GM12878 (cell line): Measurements from ENCODE around the gene SPART. TPM values are rescaled to one million over a fixed set of nuclear protein-coding genes. Genes with fewer than 3 reads are reported as not detected.

Experiments
- BCL11A ChIP-seq: IDR thresholded peaks from 2 replicates; pipeline ENCODE4 v1.6.1; 2011; ENCODE audit warnings: low read depth, low read length
- BHLHE40 ChIP-seq, 2 experiments: fragments of 450-650 bp in 1 of 2; IDR thresholded peaks; 2 replicates each; pipeline ENCODE4 v1.6.1; 2011 to 2017; ENCODE audit warnings: low read depth in 2 of 2, borderline replicate concordance in 1 of 2, improper control_type of control experiment in 1 of 2, low read length in 1 of 2, mild to moderate bottlenecking in 1 of 2
- CBX5 ChIP-seq: sonication (generic); IDR thresholded peaks from 2 replicates; pipeline ENCODE4 v1.6.1; 2016; ENCODE audit warnings: low read depth, moderate library complexity, mild to moderate bottlenecking, inconsistent platforms
- CHD1 ChIP-seq: IDR thresholded peaks from 2 replicates; pipeline ENCODE4 v1.6.1; 2012; ENCODE audit warnings: low read depth, low read length, improper control_type of control experiment
- CREB1 ChIP-seq: IDR thresholded peaks from 2 replicates; pipeline ENCODE4 v1.6.1; 2012; ENCODE audit warnings: low read depth, mild to moderate bottlenecking, inconsistent platforms
- CUX1 ChIP-seq: IDR thresholded peaks from 2 replicates; pipeline ENCODE4 v1.6.1; 2012; ENCODE audit warnings: improper control_type of control experiment, low read depth, low read length; ENCODE audit not compliant: insufficient replicate concordance
- EP300 ChIP-seq, 2 experiments: fragments of 150-350 bp in 1 of 2; IDR thresholded peaks; 2 replicates each; pipeline ENCODE4 v1.6.1; 2011 to 2012; ENCODE audit warnings: low read depth in 2 of 2, low read length in 2 of 2, borderline replicate concordance in 1 of 2, improper control_type of control experiment in 1 of 2, inconsistent platforms in 1 of 2; ENCODE audit not compliant: control insufficient read depth in 1 of 2
- ESRRA ChIP-seq: IDR thresholded peaks from 2 replicates; pipeline ENCODE4 v1.6.1; 2012; ENCODE audit warnings: mild to moderate bottlenecking, low read length, improper control_type of control experiment
- ETV6 ChIP-seq, 2 experiments: fragments of 450-650 bp in 1 of 2; IDR thresholded peaks in 1 of 2; conservative IDR thresholded peaks in 1 of 2; 2 replicates each; pipeline ENCODE4 v1.6.1; 2014; ENCODE audit warnings: antibody characterized with exemption in 1 of 2, borderline replicate concordance in 1 of 2, low read depth in 1 of 2, mild to moderate bottlenecking in 1 of 2, moderate library complexity in 1 of 2
- JUNB ChIP-seq: IDR thresholded peaks from 2 replicates; pipeline ENCODE4 v1.6.1; 2016; ENCODE audit warnings: antibody characterized with exemption, mild to moderate bottlenecking
- MLLT1 ChIP-seq: fragments of 450-650 bp; IDR thresholded peaks from 2 replicates; pipeline ENCODE4 v1.6.1; 2016; ENCODE audit warnings: mild to moderate bottlenecking
- SIN3A ChIP-seq: IDR thresholded peaks from 2 replicates; pipeline ENCODE4 v1.6.1; 2012; ENCODE audit warnings: low read depth, low read length, improper control_type of control experiment
- SPI1 ChIP-seq: IDR thresholded peaks from 2 replicates; pipeline ENCODE4 v1.6.1; 2011; ENCODE audit warnings: low read depth, mild to moderate bottlenecking, low read length, moderate library complexity, borderline replicate concordance; ENCODE audit not compliant: insufficient read depth
- STAT3 ChIP-seq: IDR thresholded peaks from 2 replicates; pipeline ENCODE4 v1.6.1; 2011; ENCODE audit warnings: low read depth, low read length, improper control_type of control experiment
- TBL1XR1 ChIP-seq: IDR thresholded peaks from 2 replicates; pipeline ENCODE4 v1.6.1; 2012; ENCODE audit warnings: low read depth, low read length, improper control_type of control experiment
- TCF3 ChIP-seq: IDR thresholded peaks from 2 replicates; pipeline ENCODE4 v1.6.1; 2012; ENCODE audit warnings: low read depth, mild to moderate bottlenecking, low read length, borderline replicate concordance; ENCODE audit not compliant: insufficient read depth
- ZNF384 ChIP-seq: IDR thresholded peaks from 2 replicates; pipeline ENCODE4 v1.6.1; 2012; ENCODE audit warnings: low read depth, mild to moderate bottlenecking, low read length, improper control_type of control experiment, borderline replicate concordance
- polyA plus RNA-seq, 11 experiments: library from polyadenylated mRNA; depleted of rRNA in 4 of 11; unstranded in 6 of 11; stranded (reverse) in 5 of 11; fragments of >200 nt; fragmentation: Nextera tagmentation in 4 of 11; fragmentation: Illumina TruSeq in 1 of 11; extraction: Ambion mirVana in 4 of 11; extraction: Trizol in 1 of 11; gene quantifications; 1 replicate in 1 of 11; 2 replicates in 10 of 11; pipeline versions ENCODE4 v1.2.1 to v1.2.3, GENCODE V29; 2011 to 2016; ENCODE audit warnings: inconsistent platforms in 2 of 11, missing spikeins in 2 of 11, low read depth in 1 of 11
- total RNA-seq, 4 experiments: library from RNA; depleted of rRNA in 3 of 4; stranded (reverse); fragments of >200 nt in 3 of 4; fragmentation: Illumina TruSeq in 1 of 4; extraction: Trizol in 1 of 4; gene quantifications; 2 replicates each; pipeline versions ENCODE4 v1.2.1 to v1.2.3, GENCODE V29; 2013 to 2021
- TF ChIP-seq, protein P1 (sequence below): IDR thresholded peaks from 2 replicates; pipeline ENCODE4 v1.6.1; 2012; ENCODE audit warnings: low read depth, low read length, improper control_type of control experiment
- TF ChIP-seq, protein P2 (sequence below): IDR thresholded peaks from 2 replicates; pipeline ENCODE4 v1.6.1; 2012; ENCODE audit warnings: low read length, inconsistent platforms

SPART gene
- total and polyA plus RNA-seq, 10 of the 15 experiments (the other 5 are each of a cell fraction or from before 2014, with no cell fraction given), result 17.6 to 74.6 (median 42.1) TPM

DNA sequence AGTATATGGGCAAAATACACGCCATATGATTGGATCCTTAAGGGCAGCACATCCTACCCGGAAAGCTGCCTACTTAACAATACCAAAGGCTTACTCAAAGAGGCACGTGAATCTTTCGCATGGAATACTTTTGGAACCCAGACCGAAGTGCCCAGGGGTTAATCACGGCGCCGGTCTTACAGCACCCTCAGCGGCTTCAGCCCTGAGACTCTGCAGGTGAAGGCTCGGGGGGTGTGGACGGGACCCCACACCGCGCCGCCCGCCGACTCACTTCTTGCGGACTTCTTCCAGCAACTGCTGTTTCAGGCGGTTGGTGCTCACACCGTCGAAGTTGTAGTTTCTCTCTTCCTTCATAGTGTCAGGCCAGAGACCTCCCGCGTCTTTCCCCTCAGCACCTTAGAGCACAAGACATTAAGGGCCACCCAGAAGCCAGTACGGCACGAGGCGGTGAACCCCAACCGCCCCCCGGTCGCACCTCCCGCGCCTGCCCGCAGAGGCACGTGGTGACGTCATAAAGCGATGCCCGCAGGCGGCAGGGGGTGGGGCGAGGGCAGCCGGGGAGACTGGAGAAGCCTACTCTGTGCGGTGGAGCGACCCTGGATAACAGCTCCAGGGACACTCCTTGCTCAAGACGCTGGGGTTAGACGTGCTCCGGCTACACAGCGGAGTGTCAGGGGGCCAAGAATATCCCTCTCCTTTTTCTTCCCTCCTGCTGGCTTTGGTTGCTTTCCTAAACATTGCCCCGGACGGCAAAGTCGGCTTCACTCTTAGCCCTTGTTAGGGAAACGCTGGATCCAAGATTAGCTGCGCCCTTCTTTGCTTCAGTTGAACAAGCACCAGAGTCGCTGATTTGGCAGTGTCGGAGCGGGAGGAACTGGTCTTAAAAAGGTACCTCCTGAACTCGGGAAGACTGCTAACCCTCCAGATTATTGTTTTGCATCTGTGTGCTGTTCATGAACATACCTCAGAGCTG is 48.5 kb downstream of the SPART start, which contains the start of gene CCDC169 (continued):
- TF ChIP-seq CREB1 (peak; percentile 55; the same call in 1 of the 2 replicates), ETV6 (conservative IDR thresholded peaks at IDR 0.05 in 1 of 2, IDR thresholded peaks at IDR 0.05 in 1 of 2; ENCODE audit: borderline replicate concordance in 1 of 2, low read depth in 1 of 2) (no peak), CBX5 (no peak), EP300 (IDR thresholded peaks at IDR 0.05; ENCODE audit: borderline replicate concordance in 1 of 2, control insufficient read depth in 1 of 2, low read depth in 2 of 2, low read length in 2 of 2) (no peak), SPI1 (no peak), STAT3 (no peak), TCF3 (no peak), TBL1XR1 (no peak), CUX1 (no peak), JUNB (no peak), BHLHE40 (IDR thresholded peaks at IDR 0.05; ENCODE audit: borderline replicate concordance in 1 of 2, low read depth in 2 of 2, low read length in 1 of 2) (peak; percentile 74 to 87; a peak in 3 of 4 replicates), ZNF384 (no peak), SIN3A (no peak), BCL11A (no peak), ESRRA (no peak), MLLT1 (no peak), CHD1 (no peak)
- TF ChIP-seq, protein P1, sequence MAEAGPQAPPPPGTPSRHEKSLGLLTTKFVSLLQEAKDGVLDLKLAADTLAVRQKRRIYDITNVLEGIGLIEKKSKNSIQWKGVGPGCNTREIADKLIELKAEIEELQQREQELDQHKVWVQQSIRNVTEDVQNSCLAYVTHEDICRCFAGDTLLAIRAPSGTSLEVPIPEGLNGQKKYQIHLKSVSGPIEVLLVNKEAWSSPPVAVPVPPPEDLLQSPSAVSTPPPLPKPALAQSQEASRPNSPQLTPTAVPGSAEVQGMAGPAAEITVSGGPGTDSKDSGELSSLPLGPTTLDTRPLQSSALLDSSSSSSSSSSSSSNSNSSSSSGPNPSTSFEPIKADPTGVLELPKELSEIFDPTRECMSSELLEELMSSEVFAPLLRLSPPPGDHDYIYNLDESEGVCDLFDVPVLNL, result no peak
- TF ChIP-seq, protein P2, sequence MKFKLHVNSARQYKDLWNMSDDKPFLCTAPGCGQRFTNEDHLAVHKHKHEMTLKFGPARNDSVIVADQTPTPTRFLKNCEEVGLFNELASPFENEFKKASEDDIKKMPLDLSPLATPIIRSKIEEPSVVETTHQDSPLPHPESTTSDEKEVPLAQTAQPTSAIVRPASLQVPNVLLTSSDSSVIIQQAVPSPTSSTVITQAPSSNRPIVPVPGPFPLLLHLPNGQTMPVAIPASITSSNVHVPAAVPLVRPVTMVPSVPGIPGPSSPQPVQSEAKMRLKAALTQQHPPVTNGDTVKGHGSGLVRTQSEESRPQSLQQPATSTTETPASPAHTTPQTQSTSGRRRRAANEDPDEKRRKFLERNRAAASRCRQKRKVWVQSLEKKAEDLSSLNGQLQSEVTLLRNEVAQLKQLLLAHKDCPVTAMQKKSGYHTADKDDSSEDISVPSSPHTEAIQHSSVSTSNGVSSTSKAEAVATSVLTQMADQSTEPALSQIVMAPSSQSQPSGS, result no peak
